Measurements from ENCODE around the gene ALOXE3. TPM values are rescaled to one million over a fixed set of nuclear protein-coding genes. Genes with fewer than 3 reads are reported as not detected.

ALOXE3 gene
- polyA plus RNA-seq, 6 donors from 2014 or later: not detected

GRCh38 chr17:8072729-8073461 lies 45.4 kb downstream of the ALOXE3 start:
- peak overlapping the region; percentile 50 to 93 (median 86) for H3K4me3 Mint-ChIP-seq
- DNase-seq: no peak
- peaks cover 25 to 41% (median 28%) of the 10 kb centered on the region in 3 donors for H3K4me1 Mint-ChIP-seq
- H3K9me3 Mint-ChIP-seq: peaks cover 0 to 2% (median 0%) of the 10 kb centered on the region in 7 donors
- peak in 1 of 2 donors; percentile 17 for ATAC-seq (ENCODE audit: low read depth in 2 of 2)
- H3K27me3 Mint-ChIP-seq: peaks cover 32 to 78% (median 61%) of the 10 kb centered on the region in 3 donors
- peak overlapping the region; percentile 95 to 100 (median 98) for H3K27ac Mint-ChIP-seq
- H3K36me3 Mint-ChIP-seq: no peaks in the 10 kb centered on the region

DNA sequence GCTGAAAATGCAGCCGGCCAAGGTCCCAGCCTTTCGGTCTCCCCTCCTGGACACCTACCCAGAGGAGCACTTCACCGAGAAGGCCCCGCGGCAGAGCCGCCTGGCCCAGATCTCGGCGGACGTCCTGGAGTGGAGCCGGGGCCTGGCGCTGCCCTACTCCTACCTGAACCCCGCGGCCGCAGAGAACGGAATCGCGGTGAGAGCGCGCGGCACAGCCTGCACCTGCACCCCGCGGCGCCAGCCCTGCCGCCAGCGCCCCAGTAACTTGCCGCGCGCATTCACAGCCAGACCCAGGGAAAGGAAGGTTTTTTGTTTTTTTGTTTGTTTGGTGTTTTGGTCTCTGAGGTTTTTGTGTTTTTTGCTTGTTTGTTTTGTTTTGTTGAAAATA lies 46.0 kb downstream of the ALOXE3 start:
- no peak for DNase-seq
- no peaks in the 10 kb centered on the region for H3K36me3 Mint-ChIP-seq
- peak in 1 of 2 donors; percentile 8 for ATAC-seq (ENCODE audit: low read depth in 2 of 2)
- peak overlapping the region; percentile 35 to 92 (median 76) for H3K4me3 Mint-ChIP-seq
- peaks cover 0 to 2% (median 0%) of the 10 kb centered on the region in 7 donors for H3K9me3 Mint-ChIP-seq
- H3K27ac Mint-ChIP-seq: peak overlapping the region in 4 of 6 donors; percentile 89 to 100 (median 96)
- peaks cover 32 to 75% (median 67%) of the 10 kb centered on the region in 3 donors for H3K27me3 Mint-ChIP-seq
- peaks cover 25 to 41% (median 28%) of the 10 kb centered on the region in 3 donors for H3K4me1 Mint-ChIP-seq

- H3K4me1 Mint-ChIP-seq: peaks cover 25 to 41% (median 28%) of the 10 kb centered on the region in 3 donors
- H3K4me3 Mint-ChIP-seq: peak overlapping the region in 2 of 8 donors; percentile 76 to 82
Measured at GRCh38 chr17:8071496-8071895, 46.8 kb downstream of the ALOXE3 start.

DNA sequence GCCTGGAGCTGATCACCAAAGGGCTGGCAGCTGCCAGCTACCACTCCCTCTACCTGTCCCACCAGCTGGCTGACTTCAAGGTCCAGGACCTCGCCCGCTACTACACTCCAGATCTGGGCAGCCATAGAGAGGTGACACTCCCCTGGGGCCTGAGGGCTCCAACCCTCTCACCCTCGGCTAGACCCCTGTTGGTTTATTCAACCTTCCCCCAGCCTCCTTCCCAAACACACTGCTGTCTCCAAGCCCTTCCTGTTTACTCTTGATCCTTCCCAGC lies 48.8 kb downstream of the ALOXE3 start:
- ATAC-seq (ENCODE audit: low read depth in 2 of 2) (no peak), DNase-seq (no peak)
- Mint-ChIP-seq H3K4me3 (peak overlapping the region in 2 of 8 donors; percentile 13 to 42), H3K27ac (peak overlapping the region in 1 of 6 donors; percentile 54), H3K36me3 (no peaks in the 10 kb centered on the region), H3K9me3 (peaks cover 0 to 2% (median 0%) of the 10 kb centered on the region in 7 donors), H3K4me1 (peaks cover 21 to 34% (median 23%) of the 10 kb centered on the region in 3 donors), H3K27me3 (peaks cover 40 to 73% (median 68%) of the 10 kb centered on the region in 3 donors)

More at GRCh38 chr17:8071496-8071895, 46.8 kb downstream of the ALOXE3 start:
- ATAC-seq (ENCODE audit: low read depth in 2 of 2) (no peak), DNase-seq (no peak)
- H3K36me3 Mint-ChIP-seq: no peaks in the 10 kb centered on the region
- peak overlapping the region in 4 of 6 donors; percentile 62 to 96 (median 78) for H3K27ac Mint-ChIP-seq
- peaks cover 0 to 2% (median 0%) of the 10 kb centered on the region in 7 donors for H3K9me3 Mint-ChIP-seq
- H3K27me3 Mint-ChIP-seq: peaks cover 36 to 73% (median 70%) of the 10 kb centered on the region in 3 donors

- DNase-seq (no peak), ATAC-seq (ENCODE audit: low read depth in 2 of 2) (no peak)
- Mint-ChIP-seq H3K27me3 (peaks cover 36 to 73% (median 68%) of the 10 kb centered on the region in 3 donors), H3K36me3 (no peaks in the 10 kb centered on the region), H3K9me3 (peaks cover 0 to 2% (median 0%) of the 10 kb centered on the region in 7 donors), H3K4me1 (peaks cover 16 to 29% (median 17%) of the 10 kb centered on the region in 3 donors), H3K4me3 (no peak overlapping the region), H3K27ac (peak overlapping the region in 1 of 6 donors; percentile 63)
Measured at GRCh38 chr17:8068736-8069586, 49.4 kb downstream of the ALOXE3 start.

DNA sequence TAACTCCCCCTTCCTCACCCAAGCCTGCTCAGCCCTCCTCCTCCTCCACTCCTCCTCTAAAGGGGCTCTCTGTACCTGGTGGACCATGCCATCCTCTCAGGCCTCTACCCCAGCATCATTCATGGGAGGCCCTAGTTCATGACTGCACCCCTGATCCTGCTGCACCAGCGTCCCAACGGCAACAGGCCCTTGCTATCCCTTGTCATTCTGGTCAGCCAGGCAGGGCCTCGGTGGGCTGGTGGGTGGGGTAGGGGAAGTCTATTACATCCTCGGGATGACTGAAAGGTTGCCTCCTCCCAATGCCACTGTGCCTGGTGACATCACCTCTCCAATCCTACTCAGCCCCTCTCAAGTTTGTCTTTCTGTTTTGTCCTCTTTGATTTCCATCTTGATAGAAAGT lies 50.5 kb downstream of the ALOXE3 start:
- DNase-seq (no peak), ATAC-seq (ENCODE audit: low read depth in 2 of 2) (no peak)
- Mint-ChIP-seq H3K27ac (peak overlapping the region in 1 of 6 donors; percentile 20), H3K36me3 (no peaks in the 10 kb centered on the region), H3K9me3 (peaks cover 0 to 2% (median 0%) of the 10 kb centered on the region in 7 donors), H3K4me3 (no peak overlapping the region), H3K4me1 (peaks cover 5 to 17% (median 5%) of the 10 kb centered on the region in 3 donors), H3K27me3 (peaks cover 39 to 72% (median 66%) of the 10 kb centered on the region in 3 donors)

DNA sequence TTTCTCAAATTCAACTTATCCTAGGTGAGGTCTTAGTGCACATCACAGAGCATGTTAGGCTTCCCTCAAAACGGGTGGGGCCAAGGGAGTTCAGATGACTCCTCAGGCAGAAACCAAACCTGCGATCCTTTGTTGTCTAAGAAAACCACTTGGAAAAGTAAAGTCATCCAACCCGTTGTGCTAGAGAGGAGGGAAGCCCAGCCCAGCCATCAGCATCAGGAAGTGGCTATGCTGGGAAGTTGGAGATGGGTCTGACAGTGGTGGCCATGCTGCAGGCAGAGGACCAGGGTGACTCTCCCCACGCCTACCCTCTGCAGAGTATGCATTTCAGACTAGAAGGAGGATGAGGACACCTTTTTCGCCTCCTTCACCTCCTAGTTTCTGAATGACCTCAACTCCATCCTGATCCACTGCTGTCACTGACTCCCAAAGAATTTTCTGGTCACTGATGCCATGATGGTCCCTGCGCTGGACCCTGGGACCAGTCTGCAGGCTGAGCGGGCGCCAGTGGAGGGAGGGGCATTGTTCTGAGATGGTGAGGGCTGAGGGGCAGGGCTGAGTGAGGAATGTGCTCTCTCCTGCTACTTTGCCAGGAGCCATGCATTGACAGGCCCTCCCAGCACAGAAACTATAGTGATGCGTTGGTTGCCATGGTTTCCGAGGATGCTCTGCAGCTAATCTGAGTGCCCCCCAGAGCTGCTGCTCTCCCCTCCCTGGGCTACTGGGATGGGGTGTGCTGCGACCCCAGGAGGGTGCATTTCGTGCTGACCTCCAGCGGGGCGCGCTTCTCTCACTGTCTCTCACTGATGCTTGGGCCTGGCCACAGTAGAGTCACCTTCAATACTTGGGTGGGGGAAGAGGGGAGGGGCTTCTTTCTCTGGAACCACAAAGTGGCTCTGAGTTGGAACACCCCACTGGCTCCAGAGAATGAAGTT lies 51.2 kb downstream of the ALOXE3 start:
- H3K4me3 Mint-ChIP-seq: no peak overlapping the region
- no peaks in the 10 kb centered on the region for H3K36me3 Mint-ChIP-seq
- no peaks in the 10 kb centered on the region for H3K9me3 Mint-ChIP-seq
- H3K4me1 Mint-ChIP-seq: peaks cover 0 to 11% (median 0%) of the 10 kb centered on the region in 3 donors
- DNase-seq (no peak), ATAC-seq (ENCODE audit: low read depth in 2 of 2) (no peak)
- H3K27me3 Mint-ChIP-seq: peaks cover 41 to 72% (median 66%) of the 10 kb centered on the region in 3 donors
- no peak overlapping the region for H3K27ac Mint-ChIP-seq

- Mint-ChIP-seq H3K27ac (peak overlapping the region in 1 of 6 donors; percentile 7), H3K27me3 (peaks cover 48 to 64% (median 54%) of the 10 kb centered on the region in 3 donors), H3K9me3 (no peaks in the 10 kb centered on the region), H3K4me1 (peaks cover 0 to 7% (median 2%) of the 10 kb centered on the region in 3 donors), H3K4me3 (no peak overlapping the region), H3K36me3 (no peaks in the 10 kb centered on the region)
- ATAC-seq (ENCODE audit: low read depth in 2 of 2) (no peak), DNase-seq (no peak)
Measured at GRCh38 chr17:8064561-8065019, 53.7 kb downstream of the ALOXE3 start.

DNA sequence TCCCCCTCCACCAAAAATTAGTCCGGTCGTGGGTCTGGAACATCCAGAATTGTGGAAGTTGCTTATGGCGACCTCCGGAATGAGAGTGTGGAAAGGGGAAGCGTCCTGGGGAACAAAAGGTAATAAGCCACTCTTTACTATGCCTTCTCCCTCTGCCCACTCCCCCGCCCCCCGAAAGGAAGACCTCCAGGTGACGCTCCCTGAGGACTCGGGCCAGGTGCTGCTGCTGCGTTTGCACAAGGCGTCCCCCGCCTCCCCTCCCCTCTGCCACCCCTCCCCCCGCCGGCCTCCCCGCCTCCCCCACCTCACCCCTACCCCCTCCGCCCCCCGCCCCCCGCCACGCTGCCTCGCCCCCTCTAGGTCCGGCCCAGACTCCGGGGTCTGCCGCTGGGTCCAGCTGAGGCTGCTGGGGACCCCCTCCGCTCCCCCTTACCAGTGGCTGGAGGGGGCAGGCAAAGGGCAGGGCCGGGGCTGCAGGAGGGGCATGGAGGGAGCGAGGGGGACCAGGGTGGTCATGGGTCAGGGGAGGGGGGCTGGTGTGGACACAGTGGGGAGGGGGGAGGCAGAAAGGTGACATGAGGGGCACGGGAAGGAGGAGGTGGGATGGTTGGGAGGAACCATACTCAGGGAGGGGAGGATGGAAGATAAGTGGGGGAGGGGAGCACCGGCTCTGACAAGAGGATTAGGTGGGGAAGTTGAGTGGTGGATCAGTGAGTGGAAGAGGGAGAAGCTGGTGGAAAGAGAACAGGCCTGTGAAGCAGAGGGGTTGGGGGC lies 54.4 kb downstream of the ALOXE3 start:
- Mint-ChIP-seq H3K4me3 (no peak overlapping the region), H3K27ac (no peak overlapping the region), H3K36me3 (no peaks in the 10 kb centered on the region), H3K9me3 (no peaks in the 10 kb centered on the region), H3K4me1 (peaks cover 0 to 2% (median 2%) of the 10 kb centered on the region in 3 donors), H3K27me3 (peaks cover 48 to 63% (median 54%) of the 10 kb centered on the region in 3 donors)
- DNase-seq: no peak
- no peak for ATAC-seq (ENCODE audit: low read depth in 2 of 2)

GRCh38 chr17:8062807-8063483 lies 55.4 kb downstream of the ALOXE3 start:
- Mint-ChIP-seq H3K4me3 (no peak overlapping the region), H3K27ac (no peak overlapping the region), H3K9me3 (no peaks in the 10 kb centered on the region), H3K36me3 (no peaks in the 10 kb centered on the region), H3K27me3 (peaks cover 48 to 63% (median 50%) of the 10 kb centered on the region in 3 donors), H3K4me1 (peaks cover 0 to 3% (median 0%) of the 10 kb centered on the region in 3 donors)
- ATAC-seq (ENCODE audit: low read depth in 2 of 2) (no peak), DNase-seq (no peak)

DNA sequence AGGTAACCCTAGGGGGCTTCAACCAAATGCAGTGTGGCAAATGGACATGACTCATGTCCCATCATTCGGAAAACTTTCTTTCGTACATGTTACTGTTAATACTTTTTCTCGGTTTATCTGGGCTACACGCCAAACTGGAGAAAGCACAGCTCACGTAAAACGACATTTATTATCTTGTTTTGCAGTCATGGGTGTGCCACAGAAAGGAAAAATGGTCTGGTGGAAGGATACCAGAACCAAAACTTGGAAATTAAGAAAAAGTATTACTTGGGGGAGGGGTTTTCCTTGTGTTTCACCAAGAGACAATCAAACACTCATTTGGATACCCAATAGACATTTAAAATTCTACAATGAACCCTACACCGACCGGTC lies 55.9 kb downstream of the ALOXE3 start:
- Mint-ChIP-seq H3K27me3 (peaks cover 45 to 63% (median 53%) of the 10 kb centered on the region in 3 donors), H3K36me3 (no peaks in the 10 kb centered on the region), H3K27ac (no peak overlapping the region), H3K9me3 (no peaks in the 10 kb centered on the region), H3K4me3 (no peak overlapping the region), H3K4me1 (peaks cover 3 to 7% (median 4%) of the 10 kb centered on the region in 3 donors)
- no peak for DNase-seq
- no peak for ATAC-seq (ENCODE audit: low read depth in 2 of 2)
